ENCODE measurements around the gene UBA3.
A peak's percentile ranks its signal among the peaks of the same experiment; 100 is the strongest.

The UBA3 gene

DNA sequence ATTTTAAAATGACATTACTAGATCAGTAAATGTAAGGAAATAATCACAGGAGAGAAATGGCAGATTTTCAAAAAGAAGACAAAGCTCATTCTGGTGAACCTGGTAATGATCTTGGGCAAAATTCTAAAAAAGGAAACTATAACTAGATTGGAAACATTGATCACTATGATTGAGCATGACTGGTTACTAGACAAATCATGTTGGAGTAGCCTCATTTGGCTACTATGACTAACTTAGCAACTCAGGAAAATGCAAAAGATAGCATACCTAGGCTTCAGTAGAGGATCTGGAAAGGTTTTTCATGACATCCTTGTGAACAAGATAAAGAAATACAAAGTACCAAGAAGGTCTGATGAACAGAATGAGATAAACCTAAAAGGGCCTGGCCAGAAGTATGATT, 20.5 kb downstream of the UBA3 start:
- peak; percentile 79 for ATAC-seq
- H3K9me3 Mint-ChIP-seq: no peaks in the 10 kb centered on the region
- H3K4me1 Mint-ChIP-seq: peaks cover 30% of the 10 kb centered on the region
- no peak for DNase-seq (ENCODE audit: low spot score in 2 of 2)
- H3K36me3 Mint-ChIP-seq: peaks cover 100% of the 10 kb centered on the region
- H3K27ac Mint-ChIP-seq: peak overlapping the region; percentile 87
- H3K4me3 Mint-ChIP-seq: no peak overlapping the region

DNA sequence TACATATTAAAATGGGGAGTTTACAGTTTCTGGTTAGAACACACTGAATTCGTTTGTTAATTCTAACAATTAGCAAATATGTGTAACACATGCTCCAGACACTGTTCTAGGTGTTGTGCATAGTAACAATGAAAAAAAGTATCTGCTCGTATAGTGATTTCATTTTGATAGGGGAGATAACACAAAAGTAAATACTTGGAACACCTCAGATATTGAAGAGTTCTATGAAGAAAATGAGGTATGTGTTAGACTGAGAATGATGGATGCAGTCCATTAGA, 21.3 kb downstream of the UBA3 start:
- Mint-ChIP-seq H3K4me1 (peaks cover 24% of the 10 kb centered on the region), H3K27ac (peak overlapping the region; percentile 87), H3K36me3 (peaks cover 100% of the 10 kb centered on the region), H3K4me3 (peak overlapping the region; percentile 24), H3K9me3 (no peaks in the 10 kb centered on the region)
- ATAC-seq (peak; percentile 37), DNase-seq (ENCODE audit: low spot score in 2 of 2) (no peak)

DNA sequence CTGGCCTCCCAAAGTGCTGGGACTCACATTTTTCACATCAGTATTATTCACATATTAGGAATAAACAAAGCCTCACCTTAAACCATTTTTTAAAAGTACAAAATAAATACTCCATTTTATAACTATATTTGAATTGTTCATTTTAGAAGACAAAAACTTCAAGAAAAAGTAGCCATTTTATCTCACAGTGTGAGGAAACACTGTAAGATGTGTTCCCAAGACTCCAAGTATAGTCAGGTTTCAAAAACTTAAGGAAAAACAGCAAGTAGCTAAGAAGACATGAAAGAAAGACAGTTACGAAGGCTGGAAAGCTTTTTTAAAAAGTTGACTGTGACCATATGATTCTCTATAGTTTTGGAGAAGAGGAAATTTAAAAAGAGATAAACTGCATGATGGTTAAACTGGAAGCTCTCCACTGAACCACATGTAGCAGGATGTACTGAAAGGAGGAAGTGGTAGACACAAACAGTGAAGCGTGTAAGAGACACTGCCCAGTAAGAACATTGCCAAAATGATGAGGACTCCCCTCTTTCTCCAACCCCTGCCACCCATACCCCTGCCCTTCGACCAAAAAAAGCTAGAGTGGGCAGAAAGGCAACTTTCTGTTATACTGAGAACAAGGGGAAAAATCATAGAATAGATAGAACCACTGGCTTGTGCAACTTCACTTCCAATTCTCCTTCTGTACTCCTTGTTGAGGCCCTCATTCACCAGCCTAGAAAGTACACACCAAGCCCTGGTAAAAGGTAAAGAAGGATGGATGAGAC, 21.8 kb downstream of the UBA3 start:
- H3K9me3 Mint-ChIP-seq: no peaks in the 10 kb centered on the region
- peak overlapping the region; percentile 24 for H3K4me3 Mint-ChIP-seq
- H3K36me3 Mint-ChIP-seq: peaks cover 100% of the 10 kb centered on the region
- H3K27ac Mint-ChIP-seq: peak overlapping the region; percentile 87
- DNase-seq (ENCODE audit: low spot score in 2 of 2) (no peak), ATAC-seq (peak; percentile 92)
- H3K4me1 Mint-ChIP-seq: peaks cover 19% of the 10 kb centered on the region

DNA sequence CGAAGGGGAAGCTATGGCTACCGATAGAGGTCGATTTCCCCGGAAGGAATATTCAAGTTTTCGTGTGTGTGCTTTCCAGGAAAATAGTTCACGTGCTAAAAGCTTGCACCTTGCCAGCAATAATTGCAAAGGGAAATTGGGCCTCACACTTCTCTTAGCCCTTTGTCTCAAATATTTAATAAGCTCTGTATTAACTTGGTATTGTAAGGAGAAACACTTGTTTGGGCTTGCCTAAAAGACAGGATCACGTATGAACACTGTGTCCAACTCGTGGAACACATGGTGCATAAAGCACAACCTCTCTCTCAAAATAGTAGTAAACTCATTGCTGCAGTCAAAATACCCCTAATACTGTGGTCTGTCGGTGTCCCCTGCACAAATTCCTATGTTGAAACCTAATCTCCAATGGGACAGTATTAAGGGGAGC, 27.7 kb downstream of the UBA3 start:
- no peak for ATAC-seq
- peak overlapping the region; percentile 99 for H3K27ac Mint-ChIP-seq
- no peak for DNase-seq (ENCODE audit: low spot score in 2 of 2)
- H3K4me3 Mint-ChIP-seq: peak overlapping the region; percentile 98
- peaks cover 96% of the 10 kb centered on the region for H3K36me3 Mint-ChIP-seq
- H3K9me3 Mint-ChIP-seq: no peaks in the 10 kb centered on the region
- H3K4me1 Mint-ChIP-seq: peaks cover 31% of the 10 kb centered on the region

DNA sequence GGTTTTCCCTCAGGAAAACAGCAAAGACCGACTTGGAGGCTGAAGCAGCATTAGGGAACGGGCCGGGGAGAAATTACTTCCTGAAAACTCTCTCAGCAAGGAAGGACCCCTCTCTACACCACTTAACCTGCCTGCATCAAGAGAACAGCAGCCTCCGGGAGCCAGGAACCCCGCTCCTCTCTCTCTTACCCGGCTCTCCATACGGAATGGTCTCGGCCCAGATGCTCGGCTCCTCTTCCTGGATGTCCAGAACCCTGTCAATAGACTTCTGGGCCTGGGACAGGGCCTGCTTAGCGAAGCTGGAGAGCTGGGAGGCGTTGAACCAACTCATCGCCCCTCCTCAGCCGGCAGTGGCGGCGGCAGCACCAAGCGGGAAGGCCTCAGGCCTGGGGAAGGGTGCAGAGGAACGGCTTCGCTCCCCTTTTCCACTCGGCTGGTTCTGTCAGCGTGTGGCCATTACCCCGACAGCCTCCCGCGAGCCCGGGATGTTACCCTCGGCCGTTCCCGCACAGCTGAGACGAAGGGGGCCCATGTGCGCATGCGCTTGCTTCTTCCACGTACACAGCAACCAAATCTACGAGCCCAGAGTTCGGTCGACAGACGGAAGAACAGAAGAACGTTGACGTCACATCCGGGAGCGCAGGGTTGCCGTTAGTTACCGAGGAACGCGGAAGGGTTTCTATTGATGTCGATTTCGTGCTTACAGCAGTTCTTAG, 28.3 kb downstream of the UBA3 start, which contains the start of gene TMF1:
Gene TMF1 (minus strand): TSS at position 578 of the 716 bp plus-strand sequence. CDS start 247 bp downstream, at position 331.
- Mint-ChIP-seq H3K4me1 (peaks cover 36% of the 10 kb centered on the region), H3K9me3 (no peaks in the 10 kb centered on the region), H3K36me3 (peaks cover 96% of the 10 kb centered on the region), H3K27ac (peak within 1 kb of the TSS; percentile 99), H3K4me3 (peak within 1 kb of the TSS; percentile 98)
- DNase-seq (ENCODE audit: low spot score in 2 of 2): peak; percentile 90 to 98
- peak; percentile 97 for ATAC-seq

DNA sequence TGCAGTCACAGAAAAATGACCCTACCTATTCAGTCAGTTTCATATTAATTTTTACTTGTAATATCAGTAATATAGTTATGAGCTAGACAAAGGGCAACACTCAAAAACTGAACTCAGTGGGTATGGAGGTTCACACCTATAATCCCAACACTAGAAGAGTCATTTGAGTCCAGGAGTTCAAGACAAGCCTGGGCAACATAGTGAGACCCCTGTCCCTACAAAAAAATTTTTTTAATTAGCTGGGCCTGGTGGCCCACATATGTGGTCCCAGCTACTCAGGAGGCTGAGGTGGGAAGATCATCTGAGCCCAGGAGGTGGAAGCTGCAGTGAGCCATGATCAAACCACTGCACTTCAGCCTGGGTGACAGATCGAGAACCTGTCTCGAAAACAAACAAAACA, 31.2 kb downstream of the UBA3 start:
- Mint-ChIP-seq H3K4me3 (peak overlapping the region; percentile 98), H3K4me1 (peaks cover 42% of the 10 kb centered on the region), H3K27ac (no peak overlapping the region), H3K9me3 (no peaks in the 10 kb centered on the region), H3K36me3 (peaks cover 96% of the 10 kb centered on the region)
- ATAC-seq (peak; percentile 15), DNase-seq (ENCODE audit: low spot score in 2 of 2) (no peak)

DNA sequence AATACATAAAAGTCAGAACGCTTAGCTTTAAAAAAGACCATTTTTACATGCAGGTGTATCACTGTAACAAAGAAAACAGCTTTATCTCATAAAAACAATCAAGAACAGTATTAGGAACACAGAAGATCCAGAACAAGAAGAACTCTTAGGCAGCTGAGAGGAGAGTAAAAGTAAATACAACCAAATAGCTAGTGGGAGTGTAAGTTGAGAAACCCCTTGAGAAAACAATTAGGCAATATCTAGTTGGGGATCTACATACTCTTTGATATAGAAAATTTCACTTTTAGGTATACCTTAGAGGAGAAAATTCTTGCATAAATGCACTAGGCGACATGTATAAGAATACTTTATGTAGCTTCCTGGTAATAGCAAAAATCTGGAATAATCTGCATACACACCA, 35.6 kb downstream of the UBA3 start:
- no peak overlapping the region for H3K27ac Mint-ChIP-seq
- no peaks in the 10 kb centered on the region for H3K9me3 Mint-ChIP-seq
- DNase-seq (ENCODE audit: low spot score in 2 of 2) (no peak), ATAC-seq (no peak)
- no peak overlapping the region for H3K4me3 Mint-ChIP-seq
- H3K36me3 Mint-ChIP-seq: peaks cover 100% of the 10 kb centered on the region
- H3K4me1 Mint-ChIP-seq: peaks cover 24% of the 10 kb centered on the region

DNA sequence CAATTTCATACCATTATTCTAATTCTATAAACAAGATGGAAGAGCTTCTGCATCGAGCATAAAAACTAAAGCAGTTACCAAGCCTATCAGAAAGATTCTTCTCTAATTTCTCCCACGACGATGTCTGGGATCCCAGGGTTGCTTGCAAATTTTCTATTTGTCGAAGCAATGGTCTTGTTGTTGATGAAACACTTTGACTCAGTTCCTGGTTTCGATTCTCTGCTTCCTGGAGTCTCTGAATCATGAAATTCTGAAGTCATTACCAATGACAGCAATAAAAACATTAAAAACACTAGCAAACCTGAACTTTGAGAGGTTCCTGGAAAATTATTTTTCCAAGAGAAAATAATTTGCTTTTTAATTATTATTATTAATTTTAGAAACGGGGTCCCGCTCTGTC, 46.7 kb downstream of the UBA3 start:
- Mint-ChIP-seq H3K27ac (peak overlapping the region; percentile 59), H3K9me3 (no peaks in the 10 kb centered on the region), H3K4me1 (peaks cover 17% of the 10 kb centered on the region), H3K36me3 (peaks cover 100% of the 10 kb centered on the region), H3K4me3 (no peak overlapping the region)
- ATAC-seq (peak; percentile 83), DNase-seq (ENCODE audit: low spot score in 2 of 2) (no peak)

DNA sequence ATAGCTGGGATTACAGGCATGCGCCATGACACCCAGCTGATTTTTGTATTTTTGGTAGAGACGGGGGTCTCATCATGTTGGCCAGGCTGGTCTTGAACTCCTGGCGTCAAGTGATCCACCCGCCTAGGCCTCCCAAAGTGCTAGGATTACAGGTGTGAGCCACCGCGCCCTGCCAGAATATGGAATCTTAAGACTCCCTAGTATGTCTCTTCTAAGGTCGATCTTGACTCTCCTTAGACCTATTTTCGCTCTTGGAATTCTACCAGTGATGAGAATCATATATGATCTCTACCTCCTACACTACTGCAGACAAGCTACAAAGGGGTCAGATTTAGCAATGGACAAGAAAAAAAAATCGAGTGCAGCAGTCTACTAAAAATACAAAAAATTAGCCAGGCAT, 47.4 kb downstream of the UBA3 start:
- Mint-ChIP-seq H3K36me3 (peaks cover 100% of the 10 kb centered on the region), H3K9me3 (no peaks in the 10 kb centered on the region), H3K27ac (peak overlapping the region; percentile 59), H3K4me3 (no peak overlapping the region), H3K4me1 (peaks cover 17% of the 10 kb centered on the region)
- DNase-seq (ENCODE audit: low spot score in 2 of 2) (no peak), ATAC-seq (no peak)

DNA sequence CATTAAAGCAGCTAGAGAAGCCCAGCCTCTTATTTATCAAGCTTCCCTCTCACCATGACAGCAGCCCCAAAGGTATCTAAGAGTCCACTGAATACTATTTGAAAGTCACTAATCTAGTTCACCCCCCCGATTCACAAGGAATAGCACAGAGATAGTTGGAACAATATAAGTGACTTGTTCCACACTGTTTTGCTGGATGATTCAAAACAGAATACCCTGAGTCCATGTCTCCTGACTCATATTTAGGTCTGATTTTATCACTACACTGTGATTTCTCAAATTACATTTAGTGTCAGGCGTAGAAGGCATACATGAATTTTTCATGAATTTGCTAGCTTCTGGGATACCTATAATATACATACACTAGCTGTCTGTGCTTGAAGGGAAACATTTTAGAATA, 48.0 kb downstream of the UBA3 start:
- H3K27ac Mint-ChIP-seq: peak overlapping the region; percentile 59
- peaks cover 100% of the 10 kb centered on the region for H3K36me3 Mint-ChIP-seq
- DNase-seq (ENCODE audit: low spot score in 2 of 2) (no peak), ATAC-seq (peak; percentile 86)
- H3K4me3 Mint-ChIP-seq: no peak overlapping the region
- H3K4me1 Mint-ChIP-seq: peaks cover 17% of the 10 kb centered on the region
- H3K9me3 Mint-ChIP-seq: no peaks in the 10 kb centered on the region

DNA sequence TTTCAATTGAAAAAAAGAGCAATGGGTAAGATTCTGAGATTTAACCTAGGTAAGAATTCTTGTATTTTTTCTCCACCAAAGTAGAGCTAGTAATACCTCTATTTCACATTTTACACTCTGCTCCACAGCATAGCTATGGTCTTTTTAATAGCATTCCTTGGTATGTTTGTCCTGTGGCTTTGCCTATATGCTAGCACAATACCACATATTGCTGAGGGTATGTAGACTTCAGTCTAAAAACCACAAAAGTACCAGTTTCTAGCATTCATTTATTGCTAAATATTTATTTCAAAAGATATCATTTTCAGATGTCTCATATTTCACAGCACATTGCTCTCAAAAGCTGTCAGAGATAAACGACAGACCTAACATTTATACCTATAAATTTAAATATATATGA, 48.5 kb downstream of the UBA3 start:
- Mint-ChIP-seq H3K36me3 (peaks cover 100% of the 10 kb centered on the region), H3K27ac (peak overlapping the region; percentile 59), H3K4me3 (no peak overlapping the region), H3K4me1 (peaks cover 17% of the 10 kb centered on the region), H3K9me3 (no peaks in the 10 kb centered on the region)
- no peak for DNase-seq (ENCODE audit: low spot score in 2 of 2)
- ATAC-seq: no peak

DNA sequence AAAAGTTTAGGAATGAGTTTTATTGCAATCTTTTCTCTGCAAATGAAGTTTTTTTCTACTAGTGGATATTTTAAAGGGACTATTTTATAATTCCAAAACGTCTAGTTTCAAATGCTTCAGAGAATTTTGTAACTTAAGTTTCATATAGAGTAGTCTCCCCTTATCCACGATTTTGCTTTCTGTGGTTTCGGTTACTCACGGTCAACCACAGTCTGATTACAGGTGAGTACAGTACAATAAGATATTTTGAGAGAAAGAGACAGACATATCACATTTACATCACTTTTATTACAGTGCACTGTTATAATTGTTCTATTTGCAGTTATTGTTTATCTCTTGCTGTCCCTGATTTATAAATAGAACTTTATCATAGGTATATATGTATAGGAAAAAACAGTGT, 59.3 kb downstream of the UBA3 start:
- no peaks in the 10 kb centered on the region for H3K4me1 Mint-ChIP-seq
- peaks cover 87% of the 10 kb centered on the region for H3K36me3 Mint-ChIP-seq
- DNase-seq (ENCODE audit: low spot score in 2 of 2) (no peak), ATAC-seq (no peak)
- H3K4me3 Mint-ChIP-seq: no peak overlapping the region
- H3K27ac Mint-ChIP-seq: peak overlapping the region; percentile 58
- no peaks in the 10 kb centered on the region for H3K9me3 Mint-ChIP-seq

DNA sequence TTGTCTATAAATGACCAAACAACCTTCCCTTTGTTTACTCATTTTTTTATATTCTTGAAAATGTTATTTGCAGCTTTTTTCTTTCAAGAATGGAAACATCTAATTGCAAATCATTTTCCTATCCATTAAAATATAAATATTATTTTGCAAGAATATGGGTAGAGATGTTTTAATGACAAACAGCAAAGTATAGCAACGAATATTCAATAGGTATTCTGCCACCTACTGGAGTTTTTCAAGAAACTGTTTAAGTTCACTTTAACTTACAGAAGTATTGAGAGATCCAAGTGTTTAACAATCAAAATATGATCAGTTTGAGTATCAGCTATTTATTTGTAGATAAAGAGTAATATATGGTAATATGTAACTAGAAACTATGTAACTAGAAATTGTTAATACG, 59.7 kb downstream of the UBA3 start:
- H3K9me3 Mint-ChIP-seq: no peaks in the 10 kb centered on the region
- H3K4me1 Mint-ChIP-seq: peaks cover under 1% of the 10 kb centered on the region
- peaks cover 83% of the 10 kb centered on the region for H3K36me3 Mint-ChIP-seq
- no peak overlapping the region for H3K4me3 Mint-ChIP-seq
- ATAC-seq: no peak
- H3K27ac Mint-ChIP-seq: no peak overlapping the region
- DNase-seq (ENCODE audit: low spot score in 2 of 2): no peak

DNA sequence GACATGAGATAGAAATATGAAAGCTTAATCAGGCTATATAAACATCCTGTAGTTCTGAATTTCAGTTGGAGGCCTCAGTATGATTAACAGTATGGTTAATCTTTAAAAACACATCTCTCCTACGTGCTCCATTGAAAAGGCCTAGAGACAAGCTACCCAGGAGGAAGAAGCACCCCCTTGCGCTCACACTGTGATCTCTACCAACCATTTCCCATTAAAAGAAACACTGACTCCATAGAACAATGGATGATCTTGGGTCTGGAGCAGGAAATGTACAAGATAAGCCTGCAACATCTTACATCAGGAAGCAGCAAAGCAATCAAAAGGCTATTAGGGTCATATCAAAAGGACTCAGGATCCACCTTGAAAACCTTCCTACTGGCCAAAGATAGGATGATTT, 63.3 kb downstream of the UBA3 start:
- Mint-ChIP-seq H3K36me3 (peaks cover 51% of the 10 kb centered on the region), H3K27ac (no peak overlapping the region), H3K4me1 (peaks cover 17% of the 10 kb centered on the region), H3K9me3 (no peaks in the 10 kb centered on the region), H3K4me3 (no peak overlapping the region)
- ATAC-seq (no peak), DNase-seq (ENCODE audit: low spot score in 2 of 2) (no peak)

DNA sequence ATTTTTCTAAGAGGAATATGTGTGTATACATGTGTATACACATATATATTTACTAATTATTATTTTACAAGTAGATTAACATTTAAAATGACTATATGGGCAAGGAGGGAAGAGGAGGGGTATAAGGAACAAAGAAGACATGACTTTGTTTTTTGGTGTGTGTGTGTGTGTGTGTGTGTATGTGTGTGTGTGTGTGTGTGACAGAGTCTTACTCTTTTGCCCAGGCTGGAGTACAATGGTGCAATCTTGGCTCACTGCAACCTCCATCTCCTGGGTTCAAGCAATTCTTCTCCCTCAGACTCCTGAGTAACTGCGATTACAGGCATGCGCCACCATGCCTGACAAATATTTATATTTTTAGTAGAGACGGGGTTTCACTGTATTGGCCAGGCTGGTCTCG, 64.1 kb downstream of the UBA3 start:
- Mint-ChIP-seq H3K9me3 (no peaks in the 10 kb centered on the region), H3K36me3 (peaks cover 51% of the 10 kb centered on the region), H3K4me3 (no peak overlapping the region), H3K27ac (no peak overlapping the region), H3K4me1 (peaks cover 21% of the 10 kb centered on the region)
- DNase-seq (ENCODE audit: low spot score in 2 of 2) (no peak), ATAC-seq (no peak)

DNA sequence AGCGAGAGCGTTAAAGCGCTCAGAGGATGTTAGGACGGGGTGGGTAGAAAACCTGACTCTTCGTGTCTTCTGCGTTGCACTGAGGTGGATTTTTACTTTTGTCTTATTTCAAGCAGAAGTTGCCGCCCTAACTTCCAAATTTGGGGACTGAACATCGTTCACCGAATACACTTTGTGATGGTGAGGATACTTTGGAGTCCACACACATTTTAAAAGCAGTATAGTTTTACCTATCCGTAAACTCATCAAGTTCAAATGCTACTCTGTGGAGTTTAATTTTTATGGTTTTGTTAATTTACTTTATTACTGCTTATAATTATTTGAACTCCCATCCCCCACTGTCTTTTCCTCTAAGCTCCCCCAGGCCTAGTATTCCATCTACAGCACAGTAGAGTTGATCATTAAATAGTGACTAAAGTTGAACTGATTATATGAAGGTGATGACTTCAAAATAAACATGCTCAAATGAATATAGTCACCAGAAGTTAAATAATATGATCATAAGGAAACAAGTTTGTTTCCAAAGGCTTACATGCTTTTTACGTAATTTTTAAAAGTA, 66.1 kb downstream of the UBA3 start:
- H3K4me3 Mint-ChIP-seq: peak overlapping the region; percentile 72
- peaks cover 22% of the 10 kb centered on the region for H3K4me1 Mint-ChIP-seq
- peaks cover 43% of the 10 kb centered on the region for H3K36me3 Mint-ChIP-seq
- no peaks in the 10 kb centered on the region for H3K9me3 Mint-ChIP-seq
- no peak for DNase-seq (ENCODE audit: low spot score in 2 of 2)
- H3K27ac Mint-ChIP-seq: peak overlapping the region; percentile 81
- no peak for ATAC-seq
